Naive B cell (primary cell): ENCODE measurements around the gene NRG2. TPM values are rescaled to one million over a fixed set of nuclear protein-coding genes. Genes with fewer than 3 reads are reported as not detected.

Experiments
- ATAC-seq, 2 donors: fragments of 150-1000 bp; cut with Tn5 transposase; 2 replicates each; pipeline ENCODE4 v1.10.0; 2021; ENCODE audit warnings: low read depth in 2 of 2, mild to moderate bottlenecking in 2 of 2, moderate library complexity in 2 of 2
- DNase-seq: peaks from one replicate; pipeline ENCODE4 v3.0.0; 2022
- H3K27ac Mint-ChIP-seq, 6 donors: one replicate each; pipeline ENCODE4 v1.8.0; 2020 to 2022; ENCODE audit warnings: mild to moderate bottlenecking in 6 of 6, mixed read lengths in 6 of 6, moderate library complexity in 5 of 6, inconsistent platforms in 2 of 6
- H3K27me3 Mint-ChIP-seq, 3 donors: one replicate each; pipeline ENCODE4 v1.8.0; 2021 to 2022; ENCODE audit warnings: mixed read lengths in 3 of 3, mild to moderate bottlenecking in 1 of 3
- H3K36me3 Mint-ChIP-seq, 2 donors: one replicate each; pipeline ENCODE4 v1.8.0; 2020 to 2022; ENCODE audit warnings: mixed read lengths in 2 of 2, inconsistent platforms in 1 of 2, mild to moderate bottlenecking in 1 of 2
- H3K4me1 Mint-ChIP-seq, 3 donors: one replicate each; pipeline ENCODE4 v1.8.0; 2020 to 2022; ENCODE audit warnings: mixed read lengths in 3 of 3, inconsistent platforms in 1 of 3, mild to moderate bottlenecking in 1 of 3, moderate library complexity in 1 of 3
- H3K4me3 Mint-ChIP-seq, 8 donors: one replicate each; pipeline ENCODE4 v1.8.0; 2020 to 2022; ENCODE audit warnings: mild to moderate bottlenecking in 8 of 8, mixed read lengths in 8 of 8, moderate library complexity in 8 of 8, inconsistent platforms in 2 of 8
- H3K9me3 Mint-ChIP-seq, 7 donors: one replicate each; pipeline ENCODE4 v1.8.0; 2020 to 2022; ENCODE audit warnings: mixed read lengths in 7 of 7, mild to moderate bottlenecking in 5 of 7, inconsistent platforms in 2 of 7, moderate library complexity in 1 of 7
- polyA plus RNA-seq, 6 donors: library from polyadenylated mRNA; unstranded; fragments of 300-500 nt; fragmentation: Illumina TruSeq; gene quantifications; one replicate each; pipeline ENCODE4 v1.2.3, GENCODE V29; 2021; ENCODE audit warnings: low read depth in 6 of 6

NRG2 gene
- polyA plus RNA-seq, 6 donors from 2014 or later: 0.15 to 0.21 TPM; not detected in 4

GRCh38 chr5:139895647-139896046 lies 147.5 kb downstream of the NRG2 start:
- ATAC-seq (no peak), DNase-seq (no peak)
- Mint-ChIP-seq H3K9me3 (no peaks in the 10 kb centered on the region), H3K27ac (no peak overlapping the region), H3K4me1 (no peaks in the 10 kb centered on the region), H3K27me3 (peaks cover 38 to 85% (median 80%) of the 10 kb centered on the region in 3 donors), H3K4me3 (no peak overlapping the region), H3K36me3 (no peaks in the 10 kb centered on the region)

DNA sequence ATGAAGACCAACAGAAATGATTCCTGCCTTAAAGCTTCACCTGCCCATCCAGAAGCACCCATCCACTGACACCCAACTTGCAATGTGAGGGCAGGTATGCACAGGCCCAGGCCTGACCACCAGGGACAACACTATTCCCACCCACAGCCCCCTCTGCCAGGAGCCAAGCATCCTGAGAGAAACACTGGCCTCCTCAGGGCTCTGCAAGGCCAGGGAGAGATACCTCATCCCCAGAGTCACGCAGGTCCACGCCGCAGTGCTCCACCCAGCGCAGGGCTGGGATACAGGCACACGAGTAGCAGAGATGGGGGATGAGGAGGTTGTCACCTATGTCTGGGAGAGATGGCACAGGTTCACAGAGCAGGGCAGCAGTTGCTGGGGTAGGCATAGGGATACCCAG lies 148.1 kb downstream of the NRG2 start:
- no peaks in the 10 kb centered on the region for H3K9me3 Mint-ChIP-seq
- peaks cover 36 to 85% (median 75%) of the 10 kb centered on the region in 3 donors for H3K27me3 Mint-ChIP-seq
- ATAC-seq (no peak), DNase-seq (no peak)
- H3K4me3 Mint-ChIP-seq: no peak overlapping the region
- no peaks in the 10 kb centered on the region for H3K36me3 Mint-ChIP-seq
- H3K4me1 Mint-ChIP-seq: no peaks in the 10 kb centered on the region
- H3K27ac Mint-ChIP-seq: peak overlapping the region in 1 of 6 donors; percentile 28

DNA sequence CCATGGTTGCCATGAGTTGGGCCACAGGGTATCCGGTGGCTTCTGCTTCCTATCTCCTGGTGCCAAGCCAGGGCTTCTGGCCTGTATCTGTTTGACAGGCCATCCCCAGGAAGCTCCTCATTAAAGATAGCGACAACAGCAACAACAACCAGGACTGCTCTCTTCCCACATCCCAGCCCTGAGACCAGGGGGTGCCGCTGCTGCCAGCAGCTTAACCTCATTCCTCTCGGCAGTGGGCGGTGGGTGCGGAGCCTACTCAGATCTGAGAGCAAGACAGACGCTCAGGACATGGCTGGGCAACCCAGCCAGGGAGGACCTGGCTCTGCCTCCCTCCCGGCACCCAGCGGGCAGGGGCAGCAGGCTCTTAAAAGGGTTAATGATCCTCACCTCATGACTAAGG lies 149.2 kb downstream of the NRG2 start:
- ATAC-seq (no peak), DNase-seq (no peak)
- Mint-ChIP-seq H3K27ac (no peak overlapping the region), H3K27me3 (peaks cover 43 to 85% (median 66%) of the 10 kb centered on the region in 3 donors), H3K4me3 (no peak overlapping the region), H3K36me3 (no peaks in the 10 kb centered on the region), H3K9me3 (peaks cover 0 to 5% (median 0%) of the 10 kb centered on the region in 7 donors), H3K4me1 (no peaks in the 10 kb centered on the region)

GRCh38 chr5:139889410-139889809 lies 153.7 kb downstream of the NRG2 start:
- Mint-ChIP-seq H3K27me3 (peaks cover 49 to 71% (median 51%) of the 10 kb centered on the region in 3 donors), H3K9me3 (peaks cover 0 to 5% (median 0%) of the 10 kb centered on the region in 7 donors), H3K4me3 (no peak overlapping the region), H3K4me1 (peaks cover 4 to 8% (median 5%) of the 10 kb centered on the region in 3 donors), H3K36me3 (no peaks in the 10 kb centered on the region), H3K27ac (peak overlapping the region in 1 of 6 donors; percentile 13)
- ATAC-seq (no peak), DNase-seq (no peak)

DNA sequence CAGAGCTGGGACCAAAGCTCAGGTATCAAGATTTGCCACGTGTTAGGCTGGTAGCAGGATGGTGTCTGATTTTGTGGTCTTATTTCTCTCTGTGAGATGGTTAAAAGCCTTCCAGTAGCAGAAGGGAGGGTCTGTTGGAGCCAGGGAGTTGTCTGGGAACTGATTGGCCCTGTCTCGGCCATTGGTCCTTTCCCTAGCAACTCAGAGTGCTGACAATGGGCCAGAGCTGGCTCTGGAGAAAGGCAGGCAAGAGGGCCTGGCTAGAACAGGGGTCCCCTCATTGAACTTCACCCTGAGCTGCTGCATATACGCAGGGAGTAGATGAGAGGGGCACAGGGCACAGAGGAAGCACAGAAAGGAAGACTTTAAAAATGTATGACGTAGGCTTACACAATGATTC lies 154.7 kb downstream of the NRG2 start:
- ATAC-seq (no peak), DNase-seq (no peak)
- peaks cover 4 to 8% (median 5%) of the 10 kb centered on the region in 3 donors for H3K4me1 Mint-ChIP-seq
- H3K4me3 Mint-ChIP-seq: no peak overlapping the region
- H3K9me3 Mint-ChIP-seq: peaks cover 0 to 5% (median 0%) of the 10 kb centered on the region in 7 donors
- no peaks in the 10 kb centered on the region for H3K36me3 Mint-ChIP-seq
- peaks cover 51 to 75% (median 58%) of the 10 kb centered on the region in 3 donors for H3K27me3 Mint-ChIP-seq
- H3K27ac Mint-ChIP-seq: no peak overlapping the region

DNA sequence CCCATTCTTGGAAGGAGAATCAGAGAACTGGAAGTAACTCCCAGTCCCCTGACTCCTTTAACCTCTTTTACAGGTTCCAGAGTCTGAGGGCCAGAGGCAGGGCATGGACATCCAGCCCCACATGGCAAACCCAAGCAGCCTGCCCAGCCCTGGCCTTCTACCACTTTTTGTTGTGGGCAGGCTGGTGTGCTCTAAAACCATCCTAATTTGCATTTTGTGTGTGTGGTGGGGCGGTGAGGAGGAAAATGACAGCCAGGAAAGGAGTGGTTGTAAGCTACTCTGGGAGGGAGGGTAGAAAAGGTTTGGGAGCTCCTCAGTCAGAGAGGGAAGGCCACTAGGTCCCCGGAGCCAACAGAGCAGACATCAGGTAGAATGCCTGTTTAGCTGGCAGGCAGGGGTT lies 156.9 kb downstream of the NRG2 start:
- ATAC-seq: no peak
- peak overlapping the region in 1 of 6 donors; percentile 34 for H3K27ac Mint-ChIP-seq
- H3K9me3 Mint-ChIP-seq: peaks cover 0 to 5% (median 0%) of the 10 kb centered on the region in 7 donors
- no peak for DNase-seq
- H3K4me1 Mint-ChIP-seq: peaks cover 4 to 8% (median 5%) of the 10 kb centered on the region in 3 donors
- H3K27me3 Mint-ChIP-seq: peaks cover 36 to 65% (median 43%) of the 10 kb centered on the region in 3 donors
- H3K36me3 Mint-ChIP-seq: no peaks in the 10 kb centered on the region
- H3K4me3 Mint-ChIP-seq: no peak overlapping the region

DNA sequence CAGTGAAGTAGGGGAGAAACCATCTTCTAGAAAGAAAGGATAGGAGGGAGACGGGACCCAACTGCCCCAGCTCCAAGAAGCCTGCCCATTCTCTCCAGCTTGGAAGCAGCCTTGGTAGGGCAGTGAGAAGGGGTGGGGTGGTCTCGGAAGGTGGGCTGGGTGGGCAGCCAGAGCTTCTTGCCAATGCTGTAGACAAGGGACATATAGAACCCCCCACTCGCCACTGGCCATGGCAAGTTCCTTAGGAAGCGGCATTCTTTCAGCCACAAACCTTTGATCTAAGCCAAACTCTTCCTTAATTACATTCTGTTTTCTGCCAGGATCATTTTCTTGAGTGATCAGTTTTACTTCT lies 157.3 kb downstream of the NRG2 start:
- DNase-seq (no peak), ATAC-seq (no peak)
- Mint-ChIP-seq H3K36me3 (no peaks in the 10 kb centered on the region), H3K27ac (peak overlapping the region in 1 of 6 donors; percentile 34), H3K9me3 (peaks cover 0 to 5% (median 0%) of the 10 kb centered on the region in 7 donors), H3K4me1 (peaks cover 4 to 8% (median 5%) of the 10 kb centered on the region in 3 donors), H3K27me3 (peaks cover 34 to 65% (median 41%) of the 10 kb centered on the region in 3 donors), H3K4me3 (no peak overlapping the region)

GRCh38 chr5:139885172-139885856 lies 157.8 kb downstream of the NRG2 start:
- DNase-seq (no peak), ATAC-seq (no peak)
- Mint-ChIP-seq H3K9me3 (peaks cover 0 to 5% (median 0%) of the 10 kb centered on the region in 7 donors), H3K4me1 (peaks cover 4 to 8% (median 5%) of the 10 kb centered on the region in 3 donors), H3K27ac (peak overlapping the region in 2 of 6 donors; percentile 3 to 32), H3K36me3 (no peaks in the 10 kb centered on the region), H3K27me3 (peaks cover 34 to 65% (median 41%) of the 10 kb centered on the region in 3 donors), H3K4me3 (no peak overlapping the region)

GRCh38 chr5:139884734-139885133 lies 158.4 kb downstream of the NRG2 start:
- Mint-ChIP-seq H3K9me3 (peaks cover 0 to 5% (median 0%) of the 10 kb centered on the region in 7 donors), H3K4me1 (peaks cover 4 to 8% (median 5%) of the 10 kb centered on the region in 3 donors), H3K36me3 (no peaks in the 10 kb centered on the region), H3K27me3 (peaks cover 32 to 59% (median 47%) of the 10 kb centered on the region in 3 donors), H3K4me3 (no peak overlapping the region), H3K27ac (peak overlapping the region in 1 of 6 donors; percentile 3)
- ATAC-seq (no peak), DNase-seq (no peak)

DNA sequence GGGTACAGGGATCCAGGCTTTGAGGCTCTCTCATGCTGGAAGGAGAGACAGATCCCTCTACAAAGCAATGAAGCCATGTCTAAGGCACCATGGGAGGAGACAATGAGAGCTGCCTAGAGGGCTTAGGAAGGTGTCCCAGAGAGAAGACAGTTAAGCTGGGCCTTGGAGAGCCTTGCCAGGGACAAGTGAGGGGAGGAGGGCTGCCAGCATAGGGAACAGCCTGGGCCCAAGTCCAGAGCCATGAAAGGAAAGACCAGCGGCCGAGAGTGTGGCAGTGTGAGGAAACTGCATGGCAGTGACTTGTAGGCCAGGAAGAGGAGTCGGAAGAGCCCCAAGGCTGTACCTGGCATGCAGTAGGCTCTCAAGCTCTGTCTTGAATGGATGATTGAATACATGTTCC lies 159.0 kb downstream of the NRG2 start:
- H3K4me1 Mint-ChIP-seq: peaks cover 4 to 8% (median 5%) of the 10 kb centered on the region in 3 donors
- ATAC-seq (no peak), DNase-seq (no peak)
- H3K27ac Mint-ChIP-seq: peak overlapping the region in 1 of 6 donors; percentile 17
- no peaks in the 10 kb centered on the region for H3K36me3 Mint-ChIP-seq
- no peak overlapping the region for H3K4me3 Mint-ChIP-seq
- H3K27me3 Mint-ChIP-seq: peaks cover 29 to 53% (median 53%) of the 10 kb centered on the region in 3 donors
- no peaks in the 10 kb centered on the region for H3K9me3 Mint-ChIP-seq

DNA sequence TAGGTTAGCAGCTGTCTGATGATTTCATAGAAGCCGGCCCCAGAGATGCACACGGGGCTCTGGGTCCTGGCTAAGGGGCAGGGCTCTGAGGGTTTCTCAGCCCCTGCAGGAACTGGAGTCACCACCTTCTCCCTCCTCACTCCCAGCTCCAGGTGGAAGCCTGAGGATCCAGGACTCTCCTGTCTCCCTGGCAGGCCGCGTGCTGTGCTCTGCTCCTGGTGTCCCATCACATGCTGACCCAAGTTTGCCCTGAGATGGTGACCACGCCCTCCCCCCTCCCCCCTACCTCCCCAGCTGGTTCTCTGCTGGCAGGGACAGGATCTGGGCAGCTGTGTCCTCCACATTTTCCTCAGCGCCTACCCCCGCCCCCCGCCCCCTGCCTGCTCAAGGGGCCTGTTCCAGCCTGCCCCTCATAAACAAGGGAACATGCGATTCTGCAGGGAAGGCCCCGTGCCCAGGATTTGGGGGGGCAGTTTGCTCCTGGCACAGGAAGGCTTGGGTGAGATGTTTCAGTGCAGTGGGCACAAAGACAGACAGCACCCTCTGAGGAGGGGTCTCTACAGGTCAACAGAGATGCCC lies 160.0 kb downstream of the NRG2 start:
- DNase-seq (no peak), ATAC-seq (no peak)
- Mint-ChIP-seq H3K4me1 (peaks cover 4 to 8% (median 5%) of the 10 kb centered on the region in 3 donors), H3K36me3 (no peaks in the 10 kb centered on the region), H3K27me3 (peaks cover 25 to 54% (median 51%) of the 10 kb centered on the region in 3 donors), H3K9me3 (no peaks in the 10 kb centered on the region), H3K4me3 (no peak overlapping the region), H3K27ac (no peak overlapping the region)

DNA sequence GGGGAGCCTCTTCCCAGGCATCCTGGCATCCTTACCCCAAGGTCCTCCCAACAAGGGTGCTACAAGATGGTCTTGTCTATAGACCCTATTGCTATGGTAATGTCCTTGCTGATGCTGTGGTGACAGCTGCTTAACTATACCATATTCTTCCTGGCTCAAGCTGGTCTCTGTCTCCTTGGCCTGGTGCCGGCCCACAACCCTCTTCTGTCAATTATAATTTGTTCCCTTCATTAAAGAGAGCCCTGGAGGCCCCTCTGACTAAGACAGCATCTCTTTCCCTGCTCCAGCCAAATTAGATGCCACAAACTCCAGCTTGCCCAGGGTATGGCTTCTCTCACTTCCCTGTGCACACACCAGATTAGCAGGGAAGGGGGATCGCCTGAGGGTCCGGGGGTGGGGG lies 160.8 kb downstream of the NRG2 start:
- Mint-ChIP-seq H3K4me3 (no peak overlapping the region), H3K36me3 (no peaks in the 10 kb centered on the region), H3K27me3 (peaks cover 25 to 47% (median 46%) of the 10 kb centered on the region in 3 donors), H3K9me3 (no peaks in the 10 kb centered on the region), H3K4me1 (peaks cover 4 to 8% (median 5%) of the 10 kb centered on the region in 3 donors), H3K27ac (no peak overlapping the region)
- no peak for ATAC-seq
- DNase-seq: no peak

DNA sequence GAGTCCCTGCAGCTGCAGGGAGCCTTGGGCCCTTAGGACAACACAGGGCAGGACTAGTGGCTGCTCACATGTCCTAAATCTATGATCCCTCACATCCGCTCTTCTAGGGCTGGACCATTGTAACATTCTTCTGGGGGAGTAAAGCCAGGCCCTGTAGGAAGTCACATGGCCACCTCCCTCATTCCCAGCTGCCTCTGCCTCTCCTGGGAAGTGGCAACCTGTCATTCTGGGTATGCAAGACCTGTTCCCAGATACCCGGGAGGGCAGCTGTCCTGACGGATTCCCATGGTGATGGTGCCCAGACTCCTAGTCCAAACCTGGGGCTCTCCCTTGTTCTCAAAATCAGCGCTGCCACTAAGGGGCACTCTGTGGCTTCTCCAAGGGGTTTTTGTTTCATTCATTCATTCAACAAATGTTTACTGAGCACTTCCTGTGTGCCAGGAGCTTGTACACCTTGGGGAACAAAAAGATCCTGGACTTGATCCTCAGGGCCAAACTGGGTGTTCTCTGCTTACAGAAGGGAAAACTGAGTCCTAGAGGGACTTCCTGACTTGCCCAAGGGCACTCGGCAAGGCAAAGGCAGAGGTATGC lies 161.9 kb downstream of the NRG2 start:
- H3K27me3 Mint-ChIP-seq: peaks cover 24 to 43% (median 41%) of the 10 kb centered on the region in 3 donors
- no peak for ATAC-seq
- H3K4me1 Mint-ChIP-seq: peaks cover 4 to 5% (median 5%) of the 10 kb centered on the region in 3 donors
- H3K27ac Mint-ChIP-seq: no peak overlapping the region
- peaks cover 0 to under 1% of the 10 kb centered on the region in 2 donors for H3K36me3 Mint-ChIP-seq
- H3K9me3 Mint-ChIP-seq: peaks cover 0 to under 1% (median 0%) of the 10 kb centered on the region in 7 donors
- H3K4me3 Mint-ChIP-seq: no peak overlapping the region
- DNase-seq: no peak
